ENCODE results near the gene DMRT1.
"Not testable (repeated sequence)": the region's sequence is repeated elsewhere in the genome, so short reads cannot be mapped to it uniquely, and the experiment has no call there.

The DMRT1 gene

DNA sequence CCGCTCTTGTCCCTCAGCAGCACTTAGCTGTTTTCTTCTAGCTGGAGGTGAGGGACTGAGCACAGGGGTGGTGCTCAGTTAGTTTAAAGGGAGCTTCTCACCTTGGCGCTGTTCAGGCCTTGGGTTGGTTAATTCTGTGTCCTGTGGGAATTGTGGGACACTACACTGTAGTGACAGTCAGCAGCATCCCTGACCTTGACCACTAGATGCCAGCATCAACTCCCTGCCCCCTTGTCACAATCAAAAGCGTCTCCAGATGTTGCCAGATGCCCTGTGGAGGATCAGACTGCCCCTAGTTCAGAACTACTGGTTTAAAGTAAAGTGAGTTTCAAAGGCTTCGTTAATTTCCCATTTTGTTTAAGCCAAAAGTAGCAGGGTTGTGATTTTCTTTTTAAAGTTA, 69.5 kb downstream of the DMRT1 start:
- H3K14ac ChIP-seq (ENCODE audit: low read length), result no peak overlapping the region
- H3K27me3 ChIP-seq (ENCODE audit: insufficient read depth, low read length), result peaks cover 3% of the 10 kb centered on the region
- H3K23ac ChIP-seq (ENCODE audit: low read length), result no peak overlapping the region
- H2BK12ac ChIP-seq (ENCODE audit: low read length), result no peak overlapping the region
- H4K91ac ChIP-seq (ENCODE audit: low read depth, low read length), result no peak overlapping the region
- H3K79me1 ChIP-seq (ENCODE audit: low read length), result no peaks in the 10 kb centered on the region
- peak in 1 of 2 donors; percentile 17 for DNase-seq
- no peak overlapping the region for H2BK5ac ChIP-seq (ENCODE audit: low read depth, low read length, poor library complexity)
- no peak overlapping the region for H3K9ac ChIP-seq (ENCODE audit: low read length)
- no peak overlapping the region for H4K12ac ChIP-seq (ENCODE audit: low read depth, low read length)
- H3K36me3 ChIP-seq (ENCODE audit: control insufficient read depth in 1 of 2, insufficient read depth in 2 of 2, low read length in 2 of 2), result no peaks in the 10 kb centered on the region
- H4K8ac ChIP-seq (ENCODE audit: low read depth, low read length), result no peak overlapping the region
- no CpG with 5 or more reads among the region's 4 CpGs for WGBS (ENCODE audit: extremely low coverage, insufficient coverage, insufficient read length)
- H2AFZ ChIP-seq (ENCODE audit: insufficient read depth, low read length, poor library complexity), result no peak overlapping the region
- H3K18ac ChIP-seq (ENCODE audit: low read length), result no peak overlapping the region
- no peak overlapping the region for H3K4ac ChIP-seq (ENCODE audit: low read depth, low read length)
- no peaks in the 10 kb centered on the region for H3K4me1 ChIP-seq (ENCODE audit: control insufficient read depth in 1 of 2, insufficient read depth in 2 of 2, low read length in 2 of 2)
- H3K79me2 ChIP-seq (ENCODE audit: control insufficient read depth, insufficient read depth, low read length, poor library complexity), result no peaks in the 10 kb centered on the region
- H3K27ac ChIP-seq (ENCODE audit: low read depth, low read length), result no peak overlapping the region
- no peak overlapping the region for H2BK120ac ChIP-seq (ENCODE audit: insufficient read depth, low read length, poor library complexity)
- no peak overlapping the region for H2AK5ac ChIP-seq (ENCODE audit: low read length)
- no peak overlapping the region for H3K4me3 ChIP-seq (ENCODE audit: low read depth, low read length)
- no peak overlapping the region for H3K4me2 ChIP-seq (ENCODE audit: low read length)
- H3K9me3 ChIP-seq (ENCODE audit: insufficient read depth, low read depth, low read length), result no peaks in the 10 kb centered on the region

DNA sequence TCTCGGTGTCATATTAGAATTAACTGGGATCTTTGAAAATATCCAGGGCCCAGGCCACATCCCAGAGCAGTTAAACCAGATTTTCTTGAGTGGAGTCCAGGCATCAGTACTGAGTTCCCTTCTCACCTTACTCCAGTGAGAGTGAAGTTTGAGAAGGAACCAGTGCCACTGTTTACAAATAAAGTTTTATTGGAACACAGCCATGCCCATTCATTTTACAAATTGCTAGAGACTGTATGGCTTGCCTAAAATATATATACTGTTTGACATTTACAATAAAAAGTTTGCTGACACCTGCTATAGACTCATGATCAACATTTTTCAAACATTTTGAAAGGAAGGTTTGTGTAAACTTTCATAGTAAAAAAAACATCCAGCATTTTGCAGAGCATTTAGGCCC, 71.3 kb downstream of the DMRT1 start:
- DNase-seq, result no peak
- Histone ChIP-seq H3K79me2 (ENCODE audit: control insufficient read depth, insufficient read depth, low read length, poor library complexity) (no peaks in the 10 kb centered on the region), H3K4me3 (ENCODE audit: low read depth, low read length) (no peak overlapping the region), H2BK120ac (ENCODE audit: insufficient read depth, low read length, poor library complexity) (no peak overlapping the region), H2BK5ac (ENCODE audit: low read depth, low read length, poor library complexity) (no peak overlapping the region), H3K14ac (ENCODE audit: low read length) (no peak overlapping the region), H3K18ac (ENCODE audit: low read length) (no peak overlapping the region), H2AFZ (ENCODE audit: insufficient read depth, low read length, poor library complexity) (no peak overlapping the region), H4K91ac (ENCODE audit: low read depth, low read length) (no peak overlapping the region), H3K27me3 (ENCODE audit: insufficient read depth, low read length) (peaks cover 3% of the 10 kb centered on the region), H3K4me2 (ENCODE audit: low read length) (no peak overlapping the region), H4K8ac (ENCODE audit: low read depth, low read length) (no peak overlapping the region), H3K27ac (ENCODE audit: low read depth, low read length) (no peak overlapping the region), H2BK12ac (ENCODE audit: low read length) (no peak overlapping the region), H3K9ac (ENCODE audit: low read length) (no peak overlapping the region), H4K12ac (ENCODE audit: low read depth, low read length) (no peak overlapping the region), H3K4ac (ENCODE audit: low read depth, low read length) (no peak overlapping the region), H3K79me1 (ENCODE audit: low read length) (no peaks in the 10 kb centered on the region), H3K9me3 (ENCODE audit: insufficient read depth, low read depth, low read length) (no peaks in the 10 kb centered on the region), H3K23ac (ENCODE audit: low read length) (no peak overlapping the region), H2AK5ac (ENCODE audit: low read length) (no peak overlapping the region), H3K4me1 (ENCODE audit: control insufficient read depth in 1 of 2, insufficient read depth in 2 of 2, low read length in 2 of 2) (no peaks in the 10 kb centered on the region), H3K36me3 (ENCODE audit: control insufficient read depth in 1 of 2, insufficient read depth in 2 of 2, low read length in 2 of 2) (no peaks in the 10 kb centered on the region)
- WGBS (ENCODE audit: extremely low coverage, insufficient coverage, insufficient read length), result no CpG with 5 or more reads among the region's 1 CpG

GRCh38 chr9:913526-913925, 72.0 kb downstream of the DMRT1 start:
- H3K27ac ChIP-seq (ENCODE audit: low read depth, low read length); H3K36me3 ChIP-seq (ENCODE audit: control insufficient read depth in 1 of 2, insufficient read depth in 2 of 2, low read length in 2 of 2); H2AFZ ChIP-seq (ENCODE audit: insufficient read depth, low read length, poor library complexity); H3K79me2 ChIP-seq (ENCODE audit: control insufficient read depth, insufficient read depth, low read length, poor library complexity); H3K14ac ChIP-seq (ENCODE audit: low read length); H3K27me3 ChIP-seq (ENCODE audit: insufficient read depth, low read length); H2BK12ac ChIP-seq (ENCODE audit: low read length); H2BK120ac ChIP-seq (ENCODE audit: insufficient read depth, low read length, poor library complexity); H4K12ac ChIP-seq (ENCODE audit: low read depth, low read length); H4K8ac ChIP-seq (ENCODE audit: low read depth, low read length); H2AK5ac ChIP-seq (ENCODE audit: low read length); H3K79me1 ChIP-seq (ENCODE audit: low read length); H3K4me2 ChIP-seq (ENCODE audit: low read length); H3K18ac ChIP-seq (ENCODE audit: low read length); DNase-seq; H3K4ac ChIP-seq (ENCODE audit: low read depth, low read length); H3K9ac ChIP-seq (ENCODE audit: low read length); H3K4me1 ChIP-seq (ENCODE audit: control insufficient read depth in 1 of 2, insufficient read depth in 2 of 2, low read length in 2 of 2); H3K9me3 ChIP-seq (ENCODE audit: insufficient read depth, low read depth, low read length); H3K4me3 ChIP-seq (ENCODE audit: low read depth, low read length); H4K91ac ChIP-seq (ENCODE audit: low read depth, low read length); H3K23ac ChIP-seq (ENCODE audit: low read length); H2BK5ac ChIP-seq (ENCODE audit: low read depth, low read length, poor library complexity): not testable (repeated sequence)
- no CpG with 5 or more reads among the region's 10 CpGs for WGBS (ENCODE audit: extremely low coverage, insufficient coverage, insufficient read length)

GRCh38 chr9:917730-918129, 76.2 kb downstream of the DMRT1 start:
- Histone ChIP-seq H3K4me2 (ENCODE audit: low read length) (no peak overlapping the region), H2AK5ac (ENCODE audit: low read length) (no peak overlapping the region), H3K4ac (ENCODE audit: low read depth, low read length) (no peak overlapping the region), H2AFZ (ENCODE audit: insufficient read depth, low read length, poor library complexity) (no peak overlapping the region), H3K9ac (ENCODE audit: low read length) (no peak overlapping the region), H3K27ac (ENCODE audit: low read depth, low read length) (no peak overlapping the region), H4K12ac (ENCODE audit: low read depth, low read length) (no peak overlapping the region), H4K8ac (ENCODE audit: low read depth, low read length) (no peak overlapping the region), H3K79me1 (ENCODE audit: low read length) (no peaks in the 10 kb centered on the region), H3K14ac (ENCODE audit: low read length) (no peak overlapping the region), H3K27me3 (ENCODE audit: insufficient read depth, low read length) (no peaks in the 10 kb centered on the region), H3K9me3 (ENCODE audit: insufficient read depth, low read depth, low read length) (no peaks in the 10 kb centered on the region), H4K91ac (ENCODE audit: low read depth, low read length) (no peak overlapping the region), H3K79me2 (ENCODE audit: control insufficient read depth, insufficient read depth, low read length, poor library complexity) (no peaks in the 10 kb centered on the region), H3K4me3 (ENCODE audit: low read depth, low read length) (no peak overlapping the region), H3K23ac (ENCODE audit: low read length) (no peak overlapping the region), H3K18ac (ENCODE audit: low read length) (no peak overlapping the region), H2BK12ac (ENCODE audit: low read length) (no peak overlapping the region), H2BK5ac (ENCODE audit: low read depth, low read length, poor library complexity) (no peak overlapping the region), H2BK120ac (ENCODE audit: insufficient read depth, low read length, poor library complexity) (no peak overlapping the region), H3K4me1 (ENCODE audit: control insufficient read depth in 1 of 2, insufficient read depth in 2 of 2, low read length in 2 of 2) (no peaks in the 10 kb centered on the region), H3K36me3 (ENCODE audit: control insufficient read depth in 1 of 2, insufficient read depth in 2 of 2, low read length in 2 of 2) (no peaks in the 10 kb centered on the region)
- no CpG with 5 or more reads among the region's 3 CpGs for WGBS (ENCODE audit: extremely low coverage, insufficient coverage, insufficient read length)
- DNase-seq, result no peak

Measured in trophoblast cell (in vitro differentiated cells and primary cell).